GM18511 (cell line): ENCODE measurements around the gene DCAF12.
"Not testable (repeated sequence)": the region's sequence is repeated elsewhere in the genome, so short reads cannot be mapped to it uniquely, and the experiment has no call there.

Experiments used
- ATAC-seq: cut with Tn5 transposase; IDR thresholded peaks from one replicate; pipeline ENCODE4 v1.9.1; 2021; ENCODE audit warnings: mild to moderate bottlenecking, moderate library complexity; ENCODE audit not compliant: unreplicated experiment

Gene DCAF12

GRCh38 chr9:34072410-34072809 lies 54.1 kb downstream of the DCAF12 start:
- no peak for ATAC-seq

DNA sequence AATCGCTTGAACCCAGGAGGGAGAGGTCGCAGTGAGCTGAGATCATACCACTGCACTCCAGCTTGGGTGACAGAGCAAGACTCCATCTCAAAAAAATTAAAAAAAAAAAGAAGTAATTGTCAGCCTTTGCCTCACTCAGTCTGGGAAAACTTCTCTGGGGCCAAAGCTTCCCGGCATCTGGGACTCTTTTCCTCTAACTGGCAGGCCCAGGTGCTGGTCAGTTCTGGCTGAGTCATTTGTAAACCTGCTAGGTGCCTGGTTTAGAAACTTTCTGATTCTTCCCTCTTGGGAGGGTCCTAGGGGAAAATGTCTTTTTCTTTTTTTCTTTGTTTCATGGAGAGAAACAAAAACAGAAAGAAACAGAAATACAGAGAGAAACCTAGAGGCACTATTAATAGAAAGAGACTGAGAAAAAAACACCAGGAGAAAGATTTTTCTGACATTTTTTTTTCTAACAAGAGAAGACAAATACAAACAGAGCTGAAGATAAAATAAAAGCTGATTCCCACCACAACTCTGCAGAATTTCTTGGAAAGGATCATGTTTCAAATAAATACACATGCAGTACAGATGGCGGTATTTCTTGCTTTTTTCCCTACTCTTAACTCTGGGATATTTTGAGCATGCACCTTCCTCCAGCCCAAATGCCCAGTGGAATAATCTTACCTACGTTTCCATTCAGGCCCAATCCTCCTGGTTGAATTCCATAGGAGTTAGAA lies 55.7 kb downstream of the DCAF12 start:
- ATAC-seq, result no peak

DNA sequence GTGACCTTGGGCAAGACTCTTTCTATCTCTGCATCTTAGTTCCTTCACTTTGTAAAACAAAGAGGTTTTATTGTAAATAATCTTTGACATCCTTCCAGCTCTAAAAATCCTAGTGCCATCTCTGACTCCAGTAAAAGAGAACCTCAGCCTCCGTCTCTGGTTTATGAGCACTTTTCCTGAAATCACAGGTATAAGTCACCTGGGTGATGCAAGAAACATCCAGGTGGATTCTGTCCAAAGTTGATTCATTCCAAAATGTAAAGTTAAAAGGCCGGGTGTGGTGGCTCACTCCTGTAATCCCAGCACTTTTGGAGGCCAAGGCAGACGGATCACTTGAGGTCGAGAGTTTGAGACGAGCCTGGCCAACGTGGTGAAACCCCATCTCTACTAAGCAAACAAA lies 56.7 kb downstream of the DCAF12 start:
- ATAC-seq, result no peak

DNA sequence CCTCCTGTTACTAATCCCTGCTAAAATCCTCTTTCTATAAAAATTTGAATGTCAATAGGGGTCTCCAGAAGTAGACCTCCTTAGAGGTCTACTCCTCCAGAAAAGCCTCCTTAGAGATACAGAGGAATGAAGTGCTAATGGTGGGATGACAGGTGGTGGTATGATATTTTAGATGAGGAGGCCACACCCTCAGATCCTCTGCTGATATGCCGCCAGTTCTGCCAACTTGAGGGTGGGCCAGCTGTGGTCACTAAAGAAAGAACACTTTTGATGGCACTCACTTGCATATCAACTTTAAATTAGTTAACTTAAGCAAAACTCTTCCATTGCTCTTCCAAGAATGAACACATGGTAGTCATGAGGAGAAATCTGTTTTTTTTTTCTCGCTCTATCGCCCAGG lies 61.0 kb downstream of the DCAF12 start:
- ATAC-seq, result no peak

- no peak for ATAC-seq
Measured at GRCh38 chr9:34059954-34060353, 66.5 kb downstream of the DCAF12 start.

DNA sequence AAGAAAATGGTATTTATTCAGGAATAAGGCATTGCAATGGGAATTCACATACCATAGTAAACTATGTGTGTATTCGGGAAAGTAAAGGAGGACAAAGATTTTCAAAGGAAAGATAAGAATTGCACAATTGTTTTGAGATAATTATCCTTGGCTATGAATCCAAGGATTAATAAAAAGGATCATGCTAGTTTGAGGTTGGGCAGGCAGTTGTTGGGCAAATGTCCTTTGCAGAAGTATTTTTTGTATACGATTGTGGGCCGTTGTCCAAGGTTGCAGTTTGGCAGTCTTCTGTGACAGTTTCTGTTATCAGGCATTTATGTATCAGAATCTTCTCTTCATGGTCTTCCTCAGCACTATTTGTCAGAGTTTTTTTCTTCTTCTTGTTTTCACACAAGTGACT lies 67.2 kb downstream of the DCAF12 start:
- no peak for ATAC-seq

DNA sequence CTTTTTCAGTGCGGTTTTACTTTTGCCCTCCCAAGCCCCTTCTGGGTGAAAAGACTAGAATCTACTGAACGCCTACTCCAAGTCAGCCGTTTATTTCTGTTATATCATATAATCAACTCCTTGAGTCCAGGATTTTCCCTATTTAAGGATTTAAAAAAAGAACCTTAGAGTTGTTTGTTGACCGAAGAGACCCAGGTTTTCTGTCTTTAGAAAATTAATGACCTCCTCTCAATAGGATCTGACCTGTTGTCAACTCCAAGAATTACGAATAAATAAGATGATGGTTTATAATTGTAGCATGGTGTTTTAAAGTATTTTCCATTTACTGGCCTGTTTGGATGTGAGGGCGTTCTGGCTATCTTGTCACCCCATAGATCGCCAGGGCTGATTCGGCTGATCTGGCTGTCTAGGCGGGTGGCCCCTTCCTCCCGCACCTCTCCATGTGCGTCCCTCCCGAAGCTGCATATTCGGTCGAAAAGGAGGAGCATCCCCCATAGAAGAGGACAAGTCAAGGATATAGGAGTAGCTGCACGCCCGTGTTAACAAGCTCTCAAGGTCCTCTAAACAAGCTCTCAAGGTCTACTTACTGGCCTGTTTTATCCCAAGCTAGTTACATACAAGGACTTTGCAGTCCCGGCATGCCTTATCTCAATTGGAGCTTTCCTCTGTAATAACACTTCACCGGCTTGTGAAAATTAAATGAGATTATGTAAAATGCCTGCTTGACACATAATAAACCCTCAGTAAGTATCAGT lies 76.7 kb downstream of the DCAF12 start:
- ATAC-seq, result no peak

GRCh38 chr9:34048727-34049629 lies 77.5 kb downstream of the DCAF12 start, which contains the start of gene UBAP2:
UBAP2 (minus strand) TSS chr9:34048887; CDS start chr9:34017148, 31,739 bp downstream.
- ATAC-seq, result peak; percentile 81

DNA sequence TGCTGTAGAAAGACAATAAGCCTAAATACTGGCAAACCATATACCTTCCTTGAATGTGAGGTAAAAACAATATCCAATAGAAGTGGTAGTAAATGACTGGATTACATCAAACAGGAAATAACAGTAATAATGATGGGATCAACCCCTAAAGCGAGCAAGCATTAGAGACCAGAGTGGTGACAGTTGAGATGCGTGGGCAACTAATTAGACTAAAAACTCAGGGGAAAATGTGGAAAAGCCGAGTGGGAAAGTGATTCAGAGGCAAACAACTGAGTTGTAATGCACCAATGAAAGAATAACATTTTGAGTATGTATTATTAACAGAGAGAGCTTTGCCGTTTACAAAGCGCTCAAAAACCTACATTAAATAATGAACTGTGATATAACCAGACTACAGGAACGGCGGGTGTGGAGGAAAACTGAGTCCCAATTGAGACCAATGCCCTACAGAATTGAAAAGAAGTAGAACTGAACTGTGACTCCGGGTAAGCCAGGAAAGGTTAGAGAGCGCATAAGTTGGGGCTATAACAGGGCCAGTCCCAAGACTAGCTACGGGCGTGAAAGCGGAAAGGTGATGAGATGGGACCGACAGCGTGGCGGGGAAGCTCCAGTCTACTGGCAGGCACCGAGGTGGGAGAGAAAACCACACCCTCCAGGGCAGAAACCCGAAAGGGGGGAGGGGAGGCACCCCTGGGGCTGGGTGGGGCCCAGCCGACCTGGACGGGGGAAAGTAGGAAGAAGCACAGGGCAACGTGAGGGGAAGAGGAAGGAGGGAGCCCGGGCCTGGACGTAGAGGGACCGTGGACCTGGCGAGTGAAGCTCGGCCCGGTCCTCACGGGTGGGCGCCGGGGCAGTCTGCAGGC lies 78.4 kb downstream of the DCAF12 start:
- peak; percentile 27 for ATAC-seq

DNA sequence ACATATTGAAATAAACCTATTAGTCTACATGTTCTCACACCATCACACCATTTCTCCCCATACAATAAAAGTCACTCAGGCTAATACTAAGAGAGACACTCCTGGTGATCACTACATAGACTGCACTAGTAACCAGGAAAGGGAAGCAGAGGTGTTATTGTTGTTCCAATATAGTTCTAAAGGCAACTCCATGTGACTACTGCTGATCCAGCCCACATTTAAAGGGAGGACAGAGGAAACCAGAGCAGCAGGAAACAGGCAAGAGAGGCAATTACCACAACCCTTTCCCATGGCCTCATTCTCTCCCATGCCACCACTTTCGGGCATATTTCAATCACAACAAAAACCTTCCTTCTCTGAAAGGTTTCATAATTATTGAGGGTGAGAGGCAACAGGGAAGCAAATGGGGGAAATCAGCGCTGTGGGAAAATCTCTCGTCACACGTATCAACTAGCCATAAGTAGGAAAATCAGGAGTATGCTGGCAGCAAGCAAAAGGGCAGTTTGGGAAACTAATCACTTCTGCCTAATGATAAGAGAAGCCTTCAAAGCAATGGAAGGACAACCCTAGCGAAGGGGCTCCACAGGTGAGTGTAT lies 79.6 kb downstream of the DCAF12 start:
- ATAC-seq, result no peak

- ATAC-seq, result no peak
Measured at GRCh38 chr9:34045903-34046302, 80.6 kb downstream of the DCAF12 start.

DNA sequence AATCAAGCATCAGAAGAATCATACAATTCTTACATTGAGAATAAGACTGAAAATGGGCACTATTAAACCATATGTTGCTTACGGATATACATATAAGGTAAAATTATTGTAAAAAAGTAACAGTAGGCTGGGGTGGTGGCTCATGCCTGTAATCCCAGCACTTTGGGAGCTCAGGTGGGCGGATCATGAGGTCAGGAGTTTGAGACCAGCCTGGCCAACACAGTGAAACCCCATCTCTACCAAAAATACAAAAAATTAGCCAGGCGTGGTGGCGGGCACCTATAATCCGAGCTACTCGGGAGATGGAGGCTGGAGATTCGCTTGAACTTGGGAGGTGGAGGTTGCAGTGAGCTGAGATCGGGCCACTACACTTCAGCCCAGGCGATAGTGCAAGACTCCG lies 84.4 kb downstream of the DCAF12 start:
- not testable (repeated sequence) for ATAC-seq

DNA sequence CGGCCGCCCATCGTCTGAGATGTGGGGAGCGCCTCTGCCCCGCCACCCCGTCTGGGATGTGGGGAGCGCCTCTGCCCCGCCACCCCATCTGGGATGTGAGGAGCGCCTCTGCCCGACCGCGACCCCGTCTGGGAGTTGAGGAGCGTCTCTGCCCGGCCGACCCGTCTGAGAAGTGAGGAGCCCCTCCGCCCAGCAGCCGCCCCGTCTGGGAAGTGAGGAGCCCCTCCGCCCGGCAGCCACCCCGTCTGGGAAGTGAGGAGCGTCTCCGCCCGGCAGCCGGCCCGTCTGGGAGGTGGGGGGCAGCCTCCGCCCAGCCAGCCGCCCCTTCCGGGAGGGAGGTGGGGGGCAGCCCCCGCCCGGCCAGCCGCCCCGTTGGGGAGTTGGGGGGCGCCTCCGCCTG lies 87.6 kb downstream of the DCAF12 start:
- not testable (repeated sequence) for ATAC-seq

- ATAC-seq, result no peak
Measured at GRCh38 chr9:34037626-34038025, 88.9 kb downstream of the DCAF12 start.

GRCh38 chr9:34036625-34037024 lies 89.9 kb downstream of the DCAF12 start:
- ATAC-seq, result no peak
